Measurements from ENCODE around the gene SP3.

DNA sequence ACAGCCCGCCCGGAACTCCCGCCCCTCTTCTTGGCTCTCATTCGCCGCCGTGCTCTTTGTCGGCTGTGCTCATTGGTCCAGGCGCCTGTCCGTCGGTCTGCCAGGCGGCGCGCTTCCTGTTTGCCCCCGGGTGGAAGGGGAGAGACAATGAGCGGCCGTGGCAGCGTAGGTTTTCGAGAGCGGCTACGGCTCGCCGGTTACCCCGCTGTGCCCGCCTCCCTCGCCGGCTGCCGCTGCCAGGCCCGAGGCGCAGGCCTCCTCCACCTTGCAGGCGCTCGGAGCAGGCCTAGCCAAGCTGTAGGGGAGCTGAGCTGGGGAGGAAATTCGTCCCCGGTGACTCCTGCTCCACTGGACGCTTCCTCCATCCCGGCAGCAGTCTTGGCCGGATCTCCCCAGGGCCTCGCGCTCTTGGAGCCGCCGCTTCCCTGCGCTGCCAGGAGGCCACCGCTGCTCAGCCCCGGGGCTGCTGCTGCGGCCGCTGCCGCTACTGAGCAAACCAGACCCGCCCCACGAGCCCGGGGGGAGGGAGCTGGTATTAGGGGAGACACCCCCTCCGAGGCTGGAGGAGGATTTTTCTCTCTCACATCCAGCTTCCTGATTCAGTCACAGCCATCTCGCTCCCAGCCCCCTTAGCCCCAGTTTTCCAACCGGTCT lies at the start of gene SP3:
- TF ChIP-seq TAF1 (IDR thresholded peaks at IDR 0.05; ENCODE audit: control insufficient read depth, extremely low read depth, insufficient read depth, low read length, severe bottlenecking) = peak; percentile 90
- no peak for TF ChIP-seq NR2F6 (CRISPR knock-in tag; IDR thresholded peaks at IDR 0.05)
- TF ChIP-seq, protein P1, sequence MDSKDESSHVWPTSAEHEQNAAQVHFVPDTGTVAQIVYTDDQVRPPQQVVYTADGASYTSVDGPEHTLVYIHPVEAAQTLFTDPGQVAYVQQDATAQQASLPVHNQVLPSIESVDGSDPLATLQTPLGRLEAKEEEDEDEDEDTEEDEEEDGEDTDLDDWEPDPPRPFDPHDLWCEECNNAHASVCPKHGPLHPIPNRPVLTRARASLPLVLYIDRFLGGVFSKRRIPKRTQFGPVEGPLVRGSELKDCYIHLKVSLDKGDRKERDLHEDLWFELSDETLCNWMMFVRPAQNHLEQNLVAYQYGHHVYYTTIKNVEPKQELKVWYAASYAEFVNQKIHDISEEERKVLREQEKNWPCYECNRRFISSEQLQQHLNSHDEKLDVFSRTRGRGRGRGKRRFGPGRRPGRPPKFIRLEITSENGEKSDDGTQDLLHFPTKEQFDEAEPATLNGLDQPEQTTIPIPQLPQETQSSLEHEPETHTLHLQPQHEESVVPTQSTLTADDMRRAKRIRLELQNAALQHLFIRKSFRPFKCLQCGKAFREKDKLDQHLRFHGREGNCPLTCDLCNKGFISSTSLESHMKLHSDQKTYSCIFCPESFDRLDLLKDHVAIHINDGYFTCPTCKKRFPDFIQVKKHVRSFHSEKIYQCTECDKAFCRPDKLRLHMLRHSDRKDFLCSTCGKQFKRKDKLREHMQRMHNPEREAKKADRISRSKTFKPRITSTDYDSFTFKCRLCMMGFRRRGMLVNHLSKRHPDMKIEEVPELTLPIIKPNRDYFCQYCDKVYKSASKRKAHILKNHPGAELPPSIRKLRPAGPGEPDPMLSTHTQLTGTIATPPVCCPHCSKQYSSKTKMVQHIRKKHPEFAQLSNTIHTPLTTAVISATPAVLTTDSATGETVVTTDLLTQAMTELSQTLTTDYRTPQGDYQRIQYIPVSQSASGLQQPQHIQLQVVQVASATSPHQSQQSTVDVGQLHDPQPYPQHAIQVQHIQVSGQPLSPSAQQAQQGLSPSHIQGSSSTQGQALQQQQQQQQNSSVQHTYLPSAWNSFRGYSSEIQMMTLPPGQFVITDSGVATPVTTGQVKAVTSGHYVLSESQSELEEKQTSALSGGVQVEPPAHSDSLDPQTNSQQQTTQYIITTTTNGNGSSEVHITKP (IDR thresholded peaks at IDR 0.05; ENCODE audit: partially characterized antibody) = peak; percentile 59
- TF ChIP-seq, protein P2, sequence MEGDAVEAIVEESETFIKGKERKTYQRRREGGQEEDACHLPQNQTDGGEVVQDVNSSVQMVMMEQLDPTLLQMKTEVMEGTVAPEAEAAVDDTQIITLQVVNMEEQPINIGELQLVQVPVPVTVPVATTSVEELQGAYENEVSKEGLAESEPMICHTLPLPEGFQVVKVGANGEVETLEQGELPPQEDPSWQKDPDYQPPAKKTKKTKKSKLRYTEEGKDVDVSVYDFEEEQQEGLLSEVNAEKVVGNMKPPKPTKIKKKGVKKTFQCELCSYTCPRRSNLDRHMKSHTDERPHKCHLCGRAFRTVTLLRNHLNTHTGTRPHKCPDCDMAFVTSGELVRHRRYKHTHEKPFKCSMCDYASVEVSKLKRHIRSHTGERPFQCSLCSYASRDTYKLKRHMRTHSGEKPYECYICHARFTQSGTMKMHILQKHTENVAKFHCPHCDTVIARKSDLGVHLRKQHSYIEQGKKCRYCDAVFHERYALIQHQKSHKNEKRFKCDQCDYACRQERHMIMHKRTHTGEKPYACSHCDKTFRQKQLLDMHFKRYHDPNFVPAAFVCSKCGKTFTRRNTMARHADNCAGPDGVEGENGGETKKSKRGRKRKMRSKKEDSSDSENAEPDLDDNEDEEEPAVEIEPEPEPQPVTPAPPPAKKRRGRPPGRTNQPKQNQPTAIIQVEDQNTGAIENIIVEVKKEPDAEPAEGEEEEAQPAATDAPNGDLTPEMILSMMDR (IDR thresholded peaks at IDR 0.05 in 2 of 3, conservative IDR thresholded peaks at IDR 0.05 in 1 of 3; ENCODE audit: insufficient read depth in 2 of 3, low read depth in 1 of 3, low read length in 3 of 3) = no peak

Data from K562 (cell line).